Lung (tissue), 12 donors: ENCODE measurements around the gene MPZL1. TPM values are rescaled to one million over a fixed set of nuclear protein-coding genes. Genes with fewer than 3 reads are reported as not detected.

Experiments used
- ATAC-seq: fragments of 200-7000 bp; cut with Tn5 transposase; one replicate; pipeline ENCODE4 v1.9.1; 2020; ENCODE audit warnings: moderate number of reproducible peaks; ENCODE audit not compliant: insufficient read depth, low FRiP score
- DNase-seq, 3 donors: peaks; one replicate each; pipeline ENCODE4 v3.0.0-alpha.2; 2013 to 2017
- H3K27ac ChIP-seq, 2 donors: one replicate each; pipeline ENCODE4 v1.5.1; 2013; ENCODE audit warnings: mild to moderate bottlenecking in 2 of 2, moderate library complexity in 2 of 2, control low read depth in 1 of 2, inconsistent platforms in 1 of 2, low read depth in 1 of 2, low read length in 1 of 2
- H3K27me3 ChIP-seq, 3 donors: one replicate each; pipeline ENCODE4 v1.5.1; 2013; ENCODE audit warnings: low read length in 2 of 3; ENCODE audit not compliant: control insufficient read depth in 3 of 3, insufficient read depth in 3 of 3
- H3K36me3 ChIP-seq, 4 donors: one replicate each; pipeline ENCODE4 v1.5.1; 2013; ENCODE audit warnings: low read length in 4 of 4, mild to moderate bottlenecking in 1 of 4, moderate library complexity in 1 of 4; ENCODE audit not compliant: control insufficient read depth in 4 of 4, insufficient read depth in 4 of 4
- H3K4me1 ChIP-seq, 5 donors: one replicate each; pipeline ENCODE4 v1.5.1; 2013; ENCODE audit warnings: low read length in 5 of 5, mild to moderate bottlenecking in 2 of 5, moderate library complexity in 1 of 5; ENCODE audit not compliant: control insufficient read depth in 5 of 5, insufficient read depth in 5 of 5
- H3K4me3 ChIP-seq: one replicate; pipeline ENCODE4 v1.5.1; 2013; ENCODE audit warnings: mild to moderate bottlenecking, control low read depth, moderate library complexity
- H3K9ac ChIP-seq, 2 donors: one replicate each; pipeline ENCODE4 v1.5.1; 2013; ENCODE audit warnings: low read length in 2 of 2, control low read depth in 1 of 2; ENCODE audit not compliant: insufficient read depth in 1 of 2
- H3K9me3 ChIP-seq, 4 donors: one replicate each; pipeline ENCODE4 v1.5.1; 2013; ENCODE audit warnings: low read length in 3 of 4, mild to moderate bottlenecking in 1 of 4, moderate library complexity in 1 of 4; ENCODE audit not compliant: control insufficient read depth in 4 of 4, insufficient read depth in 3 of 4
- WGBS, 2 donors: extraction: QIAGEN DNeasy Blood & Tissue Kit; methylation state at CpG; one replicate each; pipeline ENCODE4 v1.1.7; 2013; 5-methylcytosine and 5-hydroxymethylcytosine counted together
- polyA plus RNA-seq, 2 donors: library from polyadenylated mRNA; stranded (reverse); fragments of 200-250 nt; gene quantifications; one replicate each; pipeline ENCODE4 v1.2.1, GENCODE V29; 2013
- total RNA-seq, 2 donors: library from RNA; depleted of rRNA in 1 of 2; stranded (reverse); fragments of >200 nt in 1 of 2; gene quantifications; one replicate each; pipeline ENCODE4 v1.2.1, GENCODE V29; 2014 to 2021
- TF ChIP-seq, protein P1 (sequence below): IDR thresholded peaks from 2 replicates; pipeline ENCODE4 v1.5.1; 2012; ENCODE audit warnings: mild to moderate bottlenecking; ENCODE audit errors: control extremely low read depth, extremely low read depth
- donor health status: control.
- donor health status: control.
- donor health status: Bipolar disorder and iron deficiency.
- donor health status: healthy.
- donor health status: DM: yes; HTN: yes; CAD: no.

The MPZL1 gene
- total and polyA plus RNA-seq, 4 donors = 25.3 to 116 (median 77.0) TPM

GRCh38 chr1:167710836-167711235 is 10.9 kb upstream of the MPZL1 start:
- TF ChIP-seq, protein P1, sequence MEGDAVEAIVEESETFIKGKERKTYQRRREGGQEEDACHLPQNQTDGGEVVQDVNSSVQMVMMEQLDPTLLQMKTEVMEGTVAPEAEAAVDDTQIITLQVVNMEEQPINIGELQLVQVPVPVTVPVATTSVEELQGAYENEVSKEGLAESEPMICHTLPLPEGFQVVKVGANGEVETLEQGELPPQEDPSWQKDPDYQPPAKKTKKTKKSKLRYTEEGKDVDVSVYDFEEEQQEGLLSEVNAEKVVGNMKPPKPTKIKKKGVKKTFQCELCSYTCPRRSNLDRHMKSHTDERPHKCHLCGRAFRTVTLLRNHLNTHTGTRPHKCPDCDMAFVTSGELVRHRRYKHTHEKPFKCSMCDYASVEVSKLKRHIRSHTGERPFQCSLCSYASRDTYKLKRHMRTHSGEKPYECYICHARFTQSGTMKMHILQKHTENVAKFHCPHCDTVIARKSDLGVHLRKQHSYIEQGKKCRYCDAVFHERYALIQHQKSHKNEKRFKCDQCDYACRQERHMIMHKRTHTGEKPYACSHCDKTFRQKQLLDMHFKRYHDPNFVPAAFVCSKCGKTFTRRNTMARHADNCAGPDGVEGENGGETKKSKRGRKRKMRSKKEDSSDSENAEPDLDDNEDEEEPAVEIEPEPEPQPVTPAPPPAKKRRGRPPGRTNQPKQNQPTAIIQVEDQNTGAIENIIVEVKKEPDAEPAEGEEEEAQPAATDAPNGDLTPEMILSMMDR = no peak
- no peak overlapping the region for H3K9ac ChIP-seq
- H3K4me1 ChIP-seq = peaks cover 0 to 5% (median 0%) of the 10 kb centered on the region in 5 donors
- 82 to 85% methylated on average over 1 of the region's 1 CpG for WGBS, 2 donors
- DNase-seq = no peak
- no peaks in the 10 kb centered on the region for H3K36me3 ChIP-seq
- no peaks in the 10 kb centered on the region for H3K27me3 ChIP-seq
- H3K27ac ChIP-seq = no peak overlapping the region
- ATAC-seq = no peak
- H3K4me3 ChIP-seq = no peak overlapping the region
- H3K9me3 ChIP-seq = no peaks in the 10 kb centered on the region

DNA sequence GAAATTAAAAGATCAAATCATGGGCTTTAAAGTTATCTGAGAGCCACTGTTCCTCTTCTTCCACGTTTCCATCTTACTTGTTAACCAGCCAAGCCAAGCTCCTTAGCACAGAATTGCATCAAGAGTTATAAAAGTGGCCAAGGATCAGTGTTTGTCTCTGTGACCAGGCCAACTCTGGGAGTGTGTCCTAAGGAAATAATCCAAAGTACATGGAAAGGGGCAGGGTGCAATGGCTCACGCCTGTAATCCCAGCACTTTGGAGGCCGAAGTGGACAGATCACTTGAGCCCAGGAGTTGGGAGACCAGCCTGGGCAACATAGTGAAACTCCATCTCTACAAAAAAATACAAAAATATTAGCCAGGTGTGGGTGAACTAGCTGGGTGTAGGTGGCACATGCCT is 10.0 kb upstream of the MPZL1 start:
- no peak for ATAC-seq
- DNase-seq = no peak
- no peak overlapping the region for H3K4me3 ChIP-seq

GRCh38 chr1:167713330-167714081 is 8.3 kb upstream of the MPZL1 start:
- no peaks in the 10 kb centered on the region for H3K9me3 ChIP-seq
- DNase-seq (peak; percentile 34 to 54 (median 35)), ATAC-seq (no peak)
- TF ChIP-seq, protein P1 = no peak
- peaks cover 0 to 5% (median 0%) of the 10 kb centered on the region in 5 donors for H3K4me1 ChIP-seq
- no peaks in the 10 kb centered on the region for H3K27me3 ChIP-seq
- peak overlapping the region; percentile 26 for H3K4me3 ChIP-seq
- H3K36me3 ChIP-seq = no peaks in the 10 kb centered on the region
- H3K9ac ChIP-seq = peak overlapping the region in 1 of 2 donors; percentile 78
- peak overlapping the region; percentile 64 to 88 for H3K27ac ChIP-seq
- WGBS, 2 donors = 5 to 13% methylated on average over 30 to 31 of the region's 31 CpGs

More for the DNA sequence above, 10.0 kb upstream of the MPZL1 start:
- H3K27ac ChIP-seq = no peak overlapping the region
- TF ChIP-seq, protein P1 = no peak
- H3K27me3 ChIP-seq = no peaks in the 10 kb centered on the region
- H3K9ac ChIP-seq = no peak overlapping the region
- 66 to 80% methylated on average over 3 of the region's 3 CpGs for WGBS, 2 donors
- H3K36me3 ChIP-seq = no peaks in the 10 kb centered on the region
- H3K4me1 ChIP-seq = peaks cover 0 to 5% (median 0%) of the 10 kb centered on the region in 5 donors
- no peaks in the 10 kb centered on the region for H3K9me3 ChIP-seq
